ENCODE results near the gene HS3ST4. TPM values are rescaled to one million over a fixed set of nuclear protein-coding genes. Genes with fewer than 3 reads are reported as not detected.

The HS3ST4 gene
- total and polyA plus RNA-seq, 2 donors (not counting 1 experiment from before 2014, with no cell fraction given): not detected

GRCh38 chr16:25748092-25748654 is 56.4 kb downstream of the HS3ST4 start:
- Histone ChIP-seq H3K9ac (ENCODE audit: insufficient read depth, low read length) (no peak overlapping the region), H3K27me3 (ENCODE audit: control insufficient read depth, insufficient read depth, low read length) (no peaks in the 10 kb centered on the region), H3K4me2 (ENCODE audit: extremely low read depth, insufficient read depth, low read length) (no peak overlapping the region), H3K79me2 (ENCODE audit: control insufficient read depth, insufficient read depth, low read length) (no peaks in the 10 kb centered on the region), H2AFZ (ENCODE audit: low read length) (no peak overlapping the region), H3K4me1 (ENCODE audit: control insufficient read depth, extremely low read depth, insufficient read depth, low read length) (no peaks in the 10 kb centered on the region), H3K27ac (ENCODE audit: insufficient read depth, low read length) (no peak overlapping the region), H4K20me1 (ENCODE audit: control insufficient read depth, extremely low read depth, insufficient read depth, low read length) (no peaks in the 10 kb centered on the region), H3K9me3 (ENCODE audit: control insufficient read depth, insufficient read depth, low read depth, low read length) (no peaks in the 10 kb centered on the region), H3K4me3 (replicated peaks in 1 of 4; ENCODE audit: control extremely low read depth in 1 of 4, insufficient read depth in 1 of 4, low read depth in 3 of 4, low read length in 4 of 4) (no peak overlapping the region), H3K36me3 (ENCODE audit: control insufficient read depth, insufficient read depth, low read length) (no peaks in the 10 kb centered on the region)
- no peak for DNase-seq (ENCODE audit: low read depth in 2 of 2)
- TF ChIP-seq CTCF (conservative IDR thresholded peaks at IDR 0.05 in 1 of 2, IDR thresholded peaks at IDR 0.05 in 1 of 2; ENCODE audit: low read depth in 1 of 2, low read length in 2 of 2): no peak
- no peak for TF ChIP-seq EZH2 (IDR thresholded peaks at IDR 0.05; ENCODE audit: low read length, missing control alignments)

GRCh38 chr16:25750488-25751216 is 58.9 kb downstream of the HS3ST4 start:
- H3K79me2 ChIP-seq (ENCODE audit: control insufficient read depth, insufficient read depth, low read length): no peaks in the 10 kb centered on the region
- TF ChIP-seq EZH2 (IDR thresholded peaks at IDR 0.05; ENCODE audit: low read length, missing control alignments) (no peak), CTCF (conservative IDR thresholded peaks at IDR 0.05 in 1 of 2, IDR thresholded peaks at IDR 0.05 in 1 of 2; ENCODE audit: low read depth in 1 of 2, low read length in 2 of 2) (no peak)
- no peak for DNase-seq (ENCODE audit: low read depth in 2 of 2)
- H2AFZ ChIP-seq (ENCODE audit: low read length): no peak overlapping the region
- H3K27ac ChIP-seq (ENCODE audit: insufficient read depth, low read length): no peak overlapping the region
- no peaks in the 10 kb centered on the region for H3K27me3 ChIP-seq (ENCODE audit: control insufficient read depth, insufficient read depth, low read length)
- no peaks in the 10 kb centered on the region for H4K20me1 ChIP-seq (ENCODE audit: control insufficient read depth, extremely low read depth, insufficient read depth, low read length)
- H3K9ac ChIP-seq (ENCODE audit: insufficient read depth, low read length): no peak overlapping the region
- H3K4me2 ChIP-seq (ENCODE audit: extremely low read depth, insufficient read depth, low read length): no peak overlapping the region
- no peaks in the 10 kb centered on the region for H3K36me3 ChIP-seq (ENCODE audit: control insufficient read depth, insufficient read depth, low read length)
- no peaks in the 10 kb centered on the region for H3K4me1 ChIP-seq (ENCODE audit: control insufficient read depth, extremely low read depth, insufficient read depth, low read length)
- no peaks in the 10 kb centered on the region for H3K9me3 ChIP-seq (ENCODE audit: control insufficient read depth, insufficient read depth, low read depth, low read length)
- no peak overlapping the region for H3K4me3 ChIP-seq (replicated peaks in 1 of 4; ENCODE audit: control extremely low read depth in 1 of 4, insufficient read depth in 1 of 4, low read depth in 3 of 4, low read length in 4 of 4)

- no peaks in the 10 kb centered on the region for H4K20me1 ChIP-seq (ENCODE audit: control insufficient read depth, extremely low read depth, insufficient read depth, low read length)
- no peak overlapping the region for H3K9ac ChIP-seq (ENCODE audit: insufficient read depth, low read length)
- H3K79me2 ChIP-seq (ENCODE audit: control insufficient read depth, insufficient read depth, low read length): no peaks in the 10 kb centered on the region
- H3K27me3 ChIP-seq (ENCODE audit: control insufficient read depth, insufficient read depth, low read length): no peaks in the 10 kb centered on the region
- TF ChIP-seq CTCF (conservative IDR thresholded peaks at IDR 0.05 in 1 of 2, IDR thresholded peaks at IDR 0.05 in 1 of 2; ENCODE audit: low read depth in 1 of 2, low read length in 2 of 2) (no peak), EZH2 (IDR thresholded peaks at IDR 0.05; ENCODE audit: low read length, missing control alignments) (no peak)
- H3K4me2 ChIP-seq (ENCODE audit: extremely low read depth, insufficient read depth, low read length): no peak overlapping the region
- H3K4me3 ChIP-seq (replicated peaks in 1 of 4; ENCODE audit: control extremely low read depth in 1 of 4, insufficient read depth in 1 of 4, low read depth in 3 of 4, low read length in 4 of 4): no peak overlapping the region
- no peaks in the 10 kb centered on the region for H3K36me3 ChIP-seq (ENCODE audit: control insufficient read depth, insufficient read depth, low read length)
- no peak for DNase-seq (ENCODE audit: low read depth in 2 of 2)
- H3K27ac ChIP-seq (ENCODE audit: insufficient read depth, low read length): no peak overlapping the region
- H2AFZ ChIP-seq (ENCODE audit: low read length): no peak overlapping the region
- H3K9me3 ChIP-seq (ENCODE audit: control insufficient read depth, insufficient read depth, low read depth, low read length): no peaks in the 10 kb centered on the region
- H3K4me1 ChIP-seq (ENCODE audit: control insufficient read depth, extremely low read depth, insufficient read depth, low read length): no peaks in the 10 kb centered on the region
Measured at GRCh38 chr16:25751230-25751835, 59.6 kb downstream of the HS3ST4 start.
